HG03280 (cell line): Measurements from ENCODE around the gene KRT36.

Source experiments
- ATAC-seq: cut with Tn5 transposase; IDR thresholded peaks from one replicate; pipeline ENCODE4 v1.9.1; 2021; ENCODE audit warnings: mild to moderate bottlenecking, moderate library complexity; ENCODE audit not compliant: unreplicated experiment

Gene KRT36

DNA sequence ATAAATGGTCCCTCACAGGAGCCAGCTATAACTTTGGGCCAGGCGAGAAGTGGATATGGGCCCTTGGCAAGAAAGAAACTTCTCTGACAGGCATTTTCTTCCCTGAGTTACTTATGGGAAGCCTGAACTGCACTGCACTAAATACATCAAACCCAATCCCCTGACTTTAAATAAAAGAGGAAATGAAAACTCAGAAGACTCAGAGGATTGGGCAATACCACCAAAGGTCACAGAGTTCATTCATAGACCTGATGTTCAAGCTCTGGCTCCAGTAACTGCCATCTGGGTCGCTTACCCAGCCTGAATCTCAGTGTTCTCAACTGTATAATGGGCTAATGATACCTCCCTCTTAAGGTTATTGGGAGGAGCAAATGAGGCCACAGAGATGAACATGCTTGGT lies 9.6 kb downstream of the KRT36 start:
- no peak for ATAC-seq

DNA sequence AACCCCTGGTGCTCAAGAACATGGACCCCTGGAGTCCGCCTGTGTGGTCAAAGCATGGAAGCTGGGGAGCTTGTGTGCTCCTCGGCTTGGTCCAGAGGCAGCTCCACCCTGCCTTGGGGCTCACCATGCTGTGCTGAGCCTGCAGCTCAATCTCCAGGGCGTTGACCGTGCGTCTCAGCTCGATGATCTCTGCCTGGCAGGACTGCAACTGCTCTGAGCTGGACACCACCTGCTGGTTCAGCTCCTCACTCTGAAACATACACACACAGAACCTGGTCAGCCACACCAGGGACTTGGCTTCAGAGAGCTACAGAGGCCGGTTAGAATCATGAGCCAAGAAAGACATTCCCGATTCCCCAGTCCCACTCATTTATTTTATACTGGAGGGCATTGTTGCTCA lies 11.5 kb downstream of the KRT36 start:
- ATAC-seq = no peak

DNA sequence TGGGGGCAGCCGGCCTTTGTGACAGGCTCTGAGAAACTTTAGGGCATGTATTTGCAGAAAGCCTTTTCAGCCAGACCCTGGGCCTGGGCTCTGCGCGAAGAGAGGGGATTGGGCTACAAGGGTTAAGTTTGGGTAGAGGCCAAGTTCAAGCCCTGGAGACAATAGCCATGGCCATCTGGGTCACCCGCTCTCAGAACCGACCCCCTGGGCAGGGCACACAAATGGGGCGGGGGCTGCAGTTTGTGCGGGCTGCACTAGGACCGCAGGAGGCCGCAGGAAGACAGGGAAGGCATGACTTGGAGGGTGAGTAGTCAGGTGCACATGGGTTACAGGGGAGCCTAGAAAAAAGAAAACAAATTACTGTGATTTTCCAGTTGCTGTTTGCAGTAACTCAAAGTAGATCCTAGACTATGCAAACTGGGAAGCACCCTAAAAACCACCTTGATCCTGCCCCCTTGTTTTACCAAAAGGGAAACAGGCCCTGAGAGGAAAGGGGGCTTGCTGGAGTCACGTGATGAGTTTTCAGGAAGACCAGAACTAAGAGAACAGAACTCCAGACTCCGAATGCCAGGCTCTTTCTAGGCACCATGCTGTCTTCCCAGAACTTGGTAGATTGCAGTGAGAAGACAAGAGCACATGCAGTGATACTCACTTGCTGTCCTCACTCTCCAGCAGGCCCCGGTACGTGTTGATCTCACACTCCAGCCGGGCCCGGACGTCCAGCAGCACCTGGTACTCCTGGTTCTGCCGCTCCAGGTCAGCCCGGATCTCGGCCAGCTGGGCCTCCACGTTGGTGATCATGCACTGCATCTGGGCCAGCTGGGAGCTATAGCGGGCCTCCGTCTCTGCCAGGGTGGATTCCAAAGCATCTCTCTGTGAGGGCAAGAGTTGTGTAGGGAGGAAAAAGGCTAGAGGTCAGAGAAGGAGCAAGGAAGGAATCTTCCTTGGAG lies 12.6 kb downstream of the KRT36 start:
- ATAC-seq = no peak

DNA sequence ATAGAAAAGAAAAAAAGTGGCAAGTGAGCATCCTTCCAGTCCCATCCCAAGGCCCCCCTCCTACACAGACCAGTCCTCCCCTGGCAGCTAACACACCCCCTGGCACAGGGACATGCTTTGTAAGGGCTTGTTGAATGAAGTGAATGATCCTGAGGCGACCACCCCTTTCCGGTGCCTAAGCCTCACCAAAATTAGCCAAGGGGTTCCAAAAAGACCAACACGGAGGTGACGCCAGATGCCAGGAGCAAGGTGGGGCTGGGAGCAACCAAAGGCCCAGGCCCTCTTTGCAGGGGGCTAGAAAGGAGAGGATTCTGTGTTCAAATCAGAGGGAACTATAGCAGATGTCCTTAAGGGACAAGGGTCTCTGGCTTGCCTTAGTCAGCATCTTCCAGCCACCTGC lies 14.3 kb downstream of the KRT36 start:
- ATAC-seq = no peak

DNA sequence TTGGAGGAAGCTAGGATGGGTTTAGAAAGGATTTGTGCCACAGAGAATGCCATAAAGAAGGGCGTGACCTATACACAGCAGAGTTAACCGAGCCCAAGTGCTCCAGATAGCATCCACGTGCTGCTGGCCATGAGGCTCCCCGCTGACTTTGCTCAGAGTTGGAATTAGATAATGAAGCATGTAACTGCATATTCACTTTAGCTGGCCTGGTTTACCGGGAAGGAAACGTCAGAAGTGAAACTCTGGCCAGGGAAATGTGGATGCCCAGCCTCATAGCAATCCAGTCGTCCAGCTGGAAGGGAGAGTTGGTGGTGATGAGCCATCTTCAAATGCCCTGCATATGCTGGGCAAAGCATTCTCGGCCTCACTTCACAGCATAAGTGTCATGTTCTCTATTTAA lies 14.8 kb downstream of the KRT36 start:
- ATAC-seq = no peak

DNA sequence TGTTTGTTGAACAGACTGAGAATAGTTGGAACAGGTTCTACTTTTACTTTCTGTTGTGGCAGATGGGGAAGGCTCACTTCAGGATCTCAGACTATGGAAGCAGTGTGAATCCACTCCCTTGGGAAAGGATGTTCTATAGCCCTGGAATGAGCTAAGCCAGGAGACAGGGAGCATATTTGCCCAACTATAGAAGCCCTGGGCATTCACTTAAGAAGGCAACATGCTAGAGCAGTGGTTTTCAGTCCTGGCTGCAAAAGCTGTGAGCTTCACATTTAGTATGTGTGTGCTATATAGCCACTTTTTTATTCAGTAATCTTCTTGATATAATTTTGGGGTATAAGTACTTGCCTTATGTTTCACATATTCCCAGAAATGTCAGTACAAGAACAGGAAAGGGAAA lies 21.4 kb downstream of the KRT36 start:
- no peak for ATAC-seq

DNA sequence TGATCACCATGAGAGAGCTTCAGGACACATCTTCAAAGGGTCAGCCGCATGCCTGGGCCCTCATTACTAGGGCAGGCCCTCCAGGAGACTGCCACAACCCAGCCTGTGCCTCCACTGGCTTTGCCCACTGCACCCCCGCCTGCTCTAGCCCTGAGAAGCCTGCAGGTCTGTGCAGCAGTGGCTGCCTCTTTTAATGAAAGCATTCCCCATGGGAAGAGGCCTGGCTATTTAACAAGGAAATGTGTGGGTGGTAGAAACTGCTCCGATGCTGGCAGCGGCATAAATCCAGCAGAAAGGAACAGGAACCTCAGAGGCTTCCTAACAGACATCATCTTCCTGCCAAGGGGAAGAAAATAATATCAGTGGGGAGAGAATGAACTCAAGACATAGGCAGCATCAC lies 22.1 kb downstream of the KRT36 start:
- ATAC-seq = no peak

DNA sequence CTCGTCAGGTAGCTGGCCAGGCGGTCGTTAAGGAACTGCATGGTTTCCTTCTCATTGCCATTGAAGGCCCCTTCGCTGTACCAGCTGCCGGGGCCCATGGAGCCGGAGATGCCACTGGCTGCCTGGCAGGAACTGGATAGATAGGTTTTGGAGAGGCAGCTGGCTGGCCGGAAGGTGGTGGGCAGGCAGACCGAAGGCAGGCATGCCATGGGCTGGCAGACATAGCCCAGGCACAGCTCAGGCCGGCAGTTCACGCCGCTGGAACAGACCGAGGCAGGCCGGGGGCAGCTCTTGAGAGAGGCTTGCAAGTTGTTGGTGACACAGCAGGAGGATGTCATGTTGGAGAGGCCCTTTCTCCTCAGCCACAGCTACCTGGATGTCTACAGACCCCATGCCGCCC lies 22.7 kb downstream of the KRT36 start, which contains the start of gene KRT32:
KRT32 (minus strand) TSS at position 399 of the 400 bp plus-strand sequence; CDS start at position 338, 61 bp downstream.
- no peak for ATAC-seq

DNA sequence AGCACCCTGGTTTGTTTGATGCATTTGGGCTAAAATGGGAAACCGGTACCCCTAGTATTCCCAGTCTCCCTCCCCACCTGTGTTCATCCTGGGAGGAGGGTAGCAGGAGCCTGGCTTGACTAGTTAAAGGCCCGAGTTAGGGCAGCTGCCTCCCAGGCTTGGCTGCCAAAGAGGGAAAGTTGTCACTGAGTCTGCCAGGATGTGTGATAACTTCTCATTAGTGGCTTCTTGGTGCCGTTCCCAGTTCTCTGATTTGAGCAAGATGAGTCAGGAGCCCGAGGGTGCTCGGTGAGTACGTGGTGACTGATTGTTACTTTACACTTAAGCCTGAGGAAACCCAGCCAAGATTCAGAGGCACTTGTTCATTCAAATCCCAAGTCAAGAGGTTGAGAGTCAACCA lies 25.0 kb downstream of the KRT36 start:
- no peak for ATAC-seq

DNA sequence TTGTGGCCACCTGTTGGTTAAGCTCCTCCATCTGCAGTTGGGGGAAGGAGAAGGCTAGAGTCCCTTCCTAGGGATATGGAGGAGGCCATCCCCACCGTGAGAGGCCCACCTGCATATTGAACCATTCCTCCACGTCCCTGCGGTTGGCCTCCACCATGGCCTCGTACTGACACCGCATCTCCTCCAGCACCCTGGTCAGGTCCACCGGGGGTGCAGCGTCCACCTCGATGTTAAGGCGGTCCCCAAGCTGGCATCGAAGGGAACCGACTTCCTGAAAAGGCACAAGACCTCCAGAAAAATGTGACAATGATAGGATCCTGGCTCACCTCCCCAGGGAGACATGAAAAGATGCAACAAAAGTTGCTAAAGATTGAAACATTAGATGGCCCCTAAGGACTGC lies 25.5 kb downstream of the KRT36 start:
- ATAC-seq = no peak

DNA sequence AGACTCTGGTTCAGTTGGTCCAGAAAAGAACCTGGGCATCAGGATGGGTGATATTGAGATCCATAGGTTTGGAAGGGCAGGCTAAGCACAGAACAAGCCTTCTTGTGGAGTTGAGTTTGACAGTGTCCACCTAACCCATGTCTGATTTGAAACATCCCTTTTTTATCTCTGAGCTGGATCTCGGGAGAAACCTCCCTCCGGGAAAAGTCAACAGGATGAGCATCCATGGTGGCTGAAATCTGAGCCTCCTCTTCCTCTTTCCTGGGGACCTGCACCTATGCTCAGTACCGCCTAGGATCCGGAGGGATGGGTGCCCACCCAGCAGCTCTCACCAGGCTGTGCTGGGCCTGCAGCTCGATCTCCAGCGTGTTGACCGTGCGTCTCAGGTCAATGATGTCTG lies 26.0 kb downstream of the KRT36 start:
- ATAC-seq = no peak

DNA sequence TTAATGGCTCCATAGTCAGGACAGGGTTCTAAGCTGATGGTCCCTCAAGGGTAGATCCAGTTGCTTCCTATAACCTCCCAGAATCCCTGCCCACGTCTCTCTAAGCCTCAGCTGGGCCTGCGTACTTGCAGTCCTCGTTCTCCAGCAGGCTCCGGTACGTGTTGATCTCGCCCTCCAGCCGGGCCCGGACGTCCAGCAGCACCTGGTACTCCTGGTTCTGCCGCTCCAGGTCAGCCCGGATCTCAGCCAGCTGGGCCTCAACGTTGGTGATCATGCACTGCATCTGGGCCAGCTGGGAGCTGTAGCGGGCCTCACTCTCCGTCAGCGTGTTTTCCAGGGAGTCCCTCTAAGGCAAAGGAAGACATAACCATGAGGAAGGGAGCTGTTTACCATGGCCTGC lies 27.0 kb downstream of the KRT36 start:
- ATAC-seq = no peak

DNA sequence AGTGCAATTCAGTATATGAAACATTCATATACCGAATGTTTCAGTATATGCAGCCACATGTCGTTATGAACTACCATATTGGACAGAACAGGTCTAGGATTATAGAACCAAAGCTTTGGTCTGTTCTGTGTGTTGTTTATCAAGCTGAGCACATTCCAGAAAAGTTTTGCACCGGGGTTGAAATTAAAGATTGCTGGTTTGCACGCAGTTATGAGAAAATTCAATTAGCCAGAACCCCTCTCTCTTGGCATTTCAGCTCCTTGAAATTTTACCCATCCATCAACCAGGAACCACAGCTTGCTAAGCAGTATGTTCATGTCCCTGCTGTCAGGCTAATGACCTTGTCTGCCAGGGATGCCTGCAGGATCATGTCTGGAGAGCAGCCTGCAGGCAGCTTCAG lies 32.0 kb downstream of the KRT36 start:
- no peak for ATAC-seq

DNA sequence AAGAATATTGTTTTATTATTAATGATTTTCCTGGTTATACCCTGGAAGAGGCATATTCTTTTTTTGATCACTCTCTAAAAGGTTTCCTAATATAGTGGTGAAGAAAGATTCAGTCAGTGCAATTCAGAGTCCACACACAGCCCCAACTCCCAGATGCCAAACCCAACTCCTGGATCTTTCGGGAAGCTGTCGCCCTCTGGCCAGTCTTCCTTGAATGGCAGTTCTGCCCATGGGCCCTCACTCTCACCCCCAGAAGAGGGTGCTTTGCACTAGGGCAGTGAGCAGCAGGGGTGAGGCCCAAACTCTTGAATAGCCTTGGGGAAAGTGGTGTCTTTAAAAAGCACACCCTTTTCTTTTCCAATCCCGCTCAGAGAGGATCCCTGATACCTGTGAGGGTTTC lies 33.5 kb downstream of the KRT36 start:
- no peak for ATAC-seq

DNA sequence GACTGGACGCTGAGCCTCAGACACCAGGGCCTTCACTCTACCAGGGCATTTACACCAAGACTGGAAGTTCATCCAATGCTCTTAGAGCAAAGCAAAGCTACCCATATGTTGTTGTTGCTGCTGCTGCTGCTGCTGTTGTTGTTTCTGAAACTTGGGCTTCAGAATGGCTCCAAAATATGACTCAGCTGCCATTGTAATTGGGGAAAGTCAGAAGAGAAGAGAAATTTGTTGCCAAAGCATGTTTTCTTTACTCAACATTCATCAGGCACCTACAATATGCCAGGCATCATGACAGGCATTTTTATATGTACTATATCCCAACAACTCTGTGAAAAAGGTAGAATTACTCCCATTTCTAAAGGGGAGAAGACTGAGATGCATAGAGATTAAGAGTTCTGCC lies 34.5 kb downstream of the KRT36 start:
- ATAC-seq = no peak

DNA sequence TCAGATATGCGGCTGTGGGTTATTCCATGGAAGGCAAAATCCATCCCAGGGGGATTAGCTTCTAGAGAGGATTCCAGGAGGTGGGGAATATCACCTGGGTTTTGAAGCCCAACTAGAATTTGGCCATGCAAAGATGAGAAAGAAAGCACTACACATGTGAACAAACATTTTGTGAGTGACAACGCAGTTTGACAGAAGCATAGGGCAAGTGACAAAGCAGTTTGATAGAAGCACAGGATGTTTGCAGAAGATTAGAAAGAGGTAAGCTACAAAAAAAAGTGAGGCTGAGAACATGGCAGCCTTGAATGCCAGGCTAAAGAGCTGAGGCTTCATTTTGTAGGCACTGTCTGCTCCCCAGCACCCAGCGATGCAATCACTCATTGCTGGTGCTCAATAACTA lies 36.6 kb downstream of the KRT36 start:
- no peak for ATAC-seq

DNA sequence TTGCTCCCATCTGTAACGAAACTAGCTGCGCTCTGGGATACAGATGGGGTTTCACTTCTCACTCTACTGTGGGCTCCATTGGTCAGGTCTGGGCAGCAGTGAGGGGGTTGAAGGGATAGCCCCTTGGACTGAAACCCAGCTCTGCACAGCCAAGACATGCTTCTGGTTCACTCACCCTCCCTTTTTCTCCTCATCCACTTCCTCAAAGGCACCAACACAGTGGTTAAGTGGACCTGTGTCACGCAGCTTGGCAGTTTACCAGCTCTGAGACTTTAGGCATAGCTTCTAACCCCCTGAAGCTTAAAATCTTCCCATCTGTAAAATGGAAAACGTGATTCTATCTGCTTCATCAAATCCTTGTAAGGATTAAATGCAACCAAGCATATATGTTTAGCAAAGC lies 37.4 kb downstream of the KRT36 start:
- no peak for ATAC-seq

DNA sequence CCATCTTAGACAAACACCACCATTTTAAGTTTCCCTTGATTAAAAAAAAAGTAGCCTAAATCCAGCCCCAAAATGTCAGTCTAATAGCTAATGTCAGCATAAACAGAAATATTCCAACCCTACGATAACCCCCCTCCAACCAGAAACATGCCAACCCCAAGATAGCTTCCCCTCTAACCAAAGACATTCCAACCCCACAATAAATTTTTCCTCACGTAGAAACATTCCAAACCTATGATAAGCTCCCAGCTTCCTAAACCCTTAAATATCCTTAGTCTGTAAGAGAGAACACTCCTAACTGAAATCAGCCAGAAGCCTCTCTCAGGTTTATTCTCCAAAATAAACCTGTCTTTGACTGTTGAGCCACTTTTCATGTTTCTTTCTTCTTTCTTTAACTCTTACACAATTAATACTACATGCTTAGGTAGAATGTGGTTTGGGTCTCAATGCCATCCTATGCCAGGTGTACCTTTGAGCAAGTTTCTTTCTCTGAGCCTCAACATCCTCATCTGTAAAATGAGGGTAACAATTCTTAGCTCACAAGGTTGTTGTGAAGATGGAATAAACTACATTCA lies 38.5 kb downstream of the KRT36 start:
- ATAC-seq = no peak

DNA sequence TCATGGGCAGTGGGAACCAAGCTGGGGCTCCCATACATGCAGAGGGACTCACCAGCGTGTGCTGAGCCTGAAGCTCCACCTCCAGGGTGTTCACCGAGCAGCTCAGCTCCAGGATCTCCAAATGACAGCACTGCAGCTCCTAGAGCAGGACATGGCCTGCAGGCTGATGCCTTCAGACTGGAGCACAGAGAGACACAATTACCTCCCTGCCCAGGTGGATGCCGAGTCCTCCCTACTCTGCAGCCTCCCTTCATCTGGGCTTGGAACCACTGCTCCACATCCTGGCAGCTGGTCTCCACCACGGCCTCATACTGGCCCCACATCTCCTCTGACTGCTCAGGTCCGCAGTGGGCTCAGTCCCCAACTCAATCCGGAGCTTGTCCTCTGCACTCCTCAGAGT lies 40.7 kb downstream of the KRT36 start:
- no peak for ATAC-seq

DNA sequence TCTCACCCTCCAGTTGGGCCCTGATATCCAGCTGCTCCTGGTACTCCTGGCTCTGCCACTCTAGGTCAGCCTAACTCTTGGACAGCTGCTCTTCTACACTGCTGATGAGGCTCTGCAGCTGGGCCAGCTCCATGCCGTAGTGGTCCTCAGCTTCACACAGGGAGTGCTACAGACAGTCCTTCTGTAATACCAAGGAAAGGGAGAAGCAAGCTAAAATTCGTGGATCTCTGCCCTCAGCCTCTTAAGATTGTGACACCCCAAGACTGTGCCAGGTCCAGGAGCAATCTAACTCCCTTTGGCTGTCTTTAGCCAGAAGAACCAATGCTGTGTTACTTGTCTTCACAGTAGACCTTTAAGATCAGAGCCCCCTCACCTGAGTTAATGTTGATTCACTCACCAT lies 41.2 kb downstream of the KRT36 start:
- no peak for ATAC-seq

DNA sequence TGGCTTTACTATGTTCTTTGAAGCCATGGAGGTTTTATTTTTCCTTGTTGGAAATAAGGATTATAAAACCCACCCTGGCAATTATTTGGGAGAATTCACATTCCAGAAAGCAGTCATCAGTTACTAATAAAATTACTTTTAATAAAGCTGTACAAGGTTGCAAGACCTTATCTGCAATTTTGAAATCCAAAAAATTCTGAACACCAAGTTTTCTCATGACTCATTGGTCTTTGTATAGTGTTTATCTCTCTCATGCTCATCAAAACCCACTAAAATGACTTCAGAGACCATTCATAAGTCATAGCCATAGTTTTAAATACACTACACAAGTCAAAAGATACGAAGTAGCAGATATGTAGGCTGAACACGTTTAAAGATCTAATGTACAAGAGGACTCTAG lies 42.9 kb downstream of the KRT36 start:
- ATAC-seq = no peak

DNA sequence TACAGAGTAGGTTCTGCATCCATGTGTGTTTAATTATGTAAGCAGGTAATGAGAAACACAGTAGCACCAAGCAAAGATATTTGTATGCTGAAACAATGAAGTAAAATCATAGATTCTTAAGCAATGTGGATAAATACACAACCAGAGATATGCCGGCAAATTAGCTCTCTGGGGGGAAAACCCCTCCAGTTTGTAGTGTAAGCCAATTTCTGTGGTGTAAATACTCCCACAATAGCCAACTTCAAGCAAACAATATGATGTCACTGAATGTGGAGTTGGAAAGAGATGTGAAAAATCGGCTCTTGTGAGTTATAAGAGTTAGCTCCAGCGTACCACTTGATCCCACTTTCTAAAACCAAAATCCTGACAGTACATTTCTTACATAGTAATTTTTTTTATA lies 45.1 kb downstream of the KRT36 start:
- ATAC-seq = no peak

DNA sequence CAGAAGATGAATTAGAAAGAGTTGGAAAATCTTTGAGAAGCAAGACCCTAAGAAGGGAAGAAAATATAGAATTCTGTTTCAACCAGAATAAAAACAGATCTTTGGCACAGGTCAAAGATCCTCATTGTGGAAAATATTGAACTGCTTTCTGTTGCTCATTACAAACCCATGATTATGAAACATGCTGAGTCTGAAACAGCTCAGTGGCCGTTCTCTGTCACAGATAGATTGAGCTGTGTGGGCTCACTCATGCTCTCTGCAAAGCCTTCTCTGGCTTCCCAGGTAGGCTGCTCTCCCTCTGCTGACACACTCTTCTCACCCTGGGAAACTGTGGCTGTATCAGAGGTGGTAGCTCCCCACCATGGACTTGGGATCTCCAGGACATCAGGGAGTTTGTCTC lies 45.5 kb downstream of the KRT36 start:
- no peak for ATAC-seq
